Liver (tissue), 9 donors: ENCODE results near the gene PRR36. TPM values are rescaled to one million over a fixed set of nuclear protein-coding genes. Genes with fewer than 3 reads are reported as not detected.

Experiments
- DNase-seq: peaks from one replicate; pipeline ENCODE4 v3.0.0-alpha.2; 2017; ENCODE audit warnings: low spot score
- H3K27ac ChIP-seq, 2 donors: one replicate each; pipeline ENCODE4 v1.7.0; 2013; ENCODE audit warnings: inconsistent platforms in 2 of 2, low read length in 2 of 2, control low read depth in 1 of 2, low read depth in 1 of 2, mild to moderate bottlenecking in 1 of 2
- H3K27me3 ChIP-seq, 4 donors: one replicate each; pipeline versions ENCODE4 v1.6.1 to v1.7.0; 2013; ENCODE audit warnings: low read length in 3 of 4, inconsistent platforms in 1 of 4, mild to moderate bottlenecking in 1 of 4, moderate library complexity in 1 of 4; ENCODE audit not compliant: control insufficient read depth in 4 of 4, insufficient read depth in 4 of 4
- H3K36me3 ChIP-seq, 4 donors: one replicate each; pipeline versions ENCODE4 v1.6.1 to v1.7.0; 2013; ENCODE audit warnings: low read length in 3 of 4, mild to moderate bottlenecking in 3 of 4, low read depth in 1 of 4, moderate library complexity in 1 of 4; ENCODE audit not compliant: control insufficient read depth in 4 of 4, insufficient read depth in 3 of 4
- H3K4me1 ChIP-seq, 4 donors: one replicate each; pipeline versions ENCODE4 v1.6.1 to v1.7.0; 2013; ENCODE audit warnings: low read length in 3 of 4, mild to moderate bottlenecking in 3 of 4, moderate library complexity in 1 of 4; ENCODE audit not compliant: control insufficient read depth in 4 of 4, insufficient read depth in 4 of 4
- H3K4me3 ChIP-seq, 3 donors: one replicate each; pipeline versions ENCODE4 v1.6.1 to v1.7.0; 2013; ENCODE audit warnings: low read length in 3 of 3, control low read depth in 1 of 3, low read depth in 1 of 3, mild to moderate bottlenecking in 1 of 3
- H3K9ac ChIP-seq, 2 donors: one replicate each; pipeline ENCODE4 v1.7.0; 2013; ENCODE audit warnings: low read length in 2 of 2, mild to moderate bottlenecking in 2 of 2, moderate library complexity in 2 of 2, control low read depth in 1 of 2, low read depth in 1 of 2
- H3K9me3 ChIP-seq, 4 donors: one replicate each; pipeline versions ENCODE4 v1.6.1 to v1.7.0; 2013; ENCODE audit warnings: low read length in 3 of 4; ENCODE audit not compliant: control insufficient read depth in 4 of 4
- ATF3 ChIP-seq: IDR thresholded peaks from 2 replicates; pipeline ENCODE4 v1.6.1; 2016; ENCODE audit warnings: antibody characterized with exemption
- CTCF ChIP-seq: fragments of 150-350 bp; IDR thresholded peaks from 2 replicates; pipeline ENCODE4 v1.5.1; 2017; ENCODE audit warnings: improper control_type of control experiment, low read depth, low read length; ENCODE audit not compliant: missing input control
- EGR1 ChIP-seq, 2 donors: IDR thresholded peaks; 2 replicates each; pipeline ENCODE4 v1.6.1; 2016 to 2018; ENCODE audit warnings: antibody characterized with exemption in 2 of 2, low read depth in 2 of 2
- FOXA1 ChIP-seq: IDR thresholded peaks from 2 replicates; pipeline ENCODE4 v1.6.1; 2016; ENCODE audit warnings: antibody characterized with exemption
- FOXA2 ChIP-seq: IDR thresholded peaks from 2 replicates; pipeline ENCODE4 v1.6.1; 2016; ENCODE audit warnings: antibody characterized with exemption
- HNF4A ChIP-seq, 2 donors: conservative IDR thresholded peaks; 2 replicates each; pipeline ENCODE4 v1.6.1; 2016; ENCODE audit warnings: antibody characterized with exemption in 2 of 2, mild to moderate bottlenecking in 2 of 2
- HNF4G ChIP-seq: IDR thresholded peaks from 2 replicates; pipeline ENCODE4 v1.6.1; 2016; ENCODE audit warnings: antibody characterized with exemption
- JUND ChIP-seq, 2 donors: IDR thresholded peaks; 2 replicates each; pipeline ENCODE4 v1.6.1; 2016; ENCODE audit warnings: antibody characterized with exemption in 2 of 2
- MAX ChIP-seq: IDR thresholded peaks from 2 replicates; pipeline ENCODE4 v1.6.1; 2016; ENCODE audit warnings: antibody characterized with exemption
- NR2F2 ChIP-seq: IDR thresholded peaks from 2 replicates; pipeline ENCODE4 v1.6.1; 2016; ENCODE audit warnings: antibody characterized with exemption
- RAD21 ChIP-seq, 2 donors: IDR thresholded peaks; 2 replicates each; pipeline ENCODE4 v1.6.1; 2016; ENCODE audit warnings: antibody characterized with exemption in 2 of 2, mild to moderate bottlenecking in 2 of 2
- REST ChIP-seq: IDR thresholded peaks from 2 replicates; pipeline ENCODE4 v1.6.1; 2016; ENCODE audit warnings: antibody characterized with exemption, mild to moderate bottlenecking
- RXRA ChIP-seq, 2 donors: IDR thresholded peaks; 2 replicates each; pipeline ENCODE4 v1.6.1; 2017 to 2018; ENCODE audit warnings: antibody characterized with exemption in 2 of 2, mild to moderate bottlenecking in 1 of 2
- SP1 ChIP-seq: IDR thresholded peaks from 2 replicates; pipeline ENCODE4 v1.6.1; 2018; ENCODE audit warnings: antibody characterized with exemption, mild to moderate bottlenecking
- TAF1 ChIP-seq: conservative IDR thresholded peaks from 2 replicates; pipeline ENCODE4 v1.6.1; 2016; ENCODE audit warnings: antibody characterized with exemption, mild to moderate bottlenecking
- YY1 ChIP-seq: IDR thresholded peaks from 2 replicates; pipeline ENCODE4 v1.6.1; 2016; ENCODE audit warnings: antibody characterized with exemption, mild to moderate bottlenecking
- WGBS: extraction: QIAGEN DNeasy Blood & Tissue Kit; methylation state at CpG from one replicate; pipeline ENCODE4 v1.1.7; 2013; 5-methylcytosine and 5-hydroxymethylcytosine counted together
- polyA plus RNA-seq, 2 donors: library from polyadenylated mRNA; stranded (reverse) in 1 of 2; unstranded in 1 of 2; fragments of 200-250 nt in 1 of 2; fragments of >200 nt in 1 of 2; fragmentation: Nextera tagmentation in 1 of 2; extraction: Ambion mirVana in 1 of 2; gene quantifications; one replicate each; pipeline versions ENCODE4 v1.2.1 to v1.2.3, GENCODE V29; 2013 to 2015
- total RNA-seq, 2 donors: library from RNA; depleted of rRNA; stranded (reverse); fragments of >200 nt; gene quantifications; one replicate each; pipeline ENCODE4 v1.2.3, GENCODE V29; 2014
- TF ChIP-seq, protein P1 (sequence below): IDR thresholded peaks from 2 replicates; pipeline ENCODE4 v1.6.1; 2016; ENCODE audit warnings: antibody characterized with exemption
- donor health status: healthy.
- donor health status: healthy.
- donor health status: healthy.
- donor health status: healthy.
- donor health status: healthy.

Gene PRR36
- total and polyA plus RNA-seq, 4 donors: 0.02 to 0.03 TPM; not detected in 2

- TF ChIP-seq RXRA (IDR thresholded peaks at IDR 0.05) (no peak), ATF3 (no peak), CTCF (no peak), EGR1 (IDR thresholded peaks at IDR 0.05; ENCODE audit: low read depth in 2 of 2) (no peak), TAF1 (no peak), HNF4G (no peak), RAD21 (IDR thresholded peaks at IDR 0.05) (no peak)
These were observed 42.2 kb downstream of the PRR36 start (continued) for GRCh38 chr19:7832009-7832408.

DNA sequence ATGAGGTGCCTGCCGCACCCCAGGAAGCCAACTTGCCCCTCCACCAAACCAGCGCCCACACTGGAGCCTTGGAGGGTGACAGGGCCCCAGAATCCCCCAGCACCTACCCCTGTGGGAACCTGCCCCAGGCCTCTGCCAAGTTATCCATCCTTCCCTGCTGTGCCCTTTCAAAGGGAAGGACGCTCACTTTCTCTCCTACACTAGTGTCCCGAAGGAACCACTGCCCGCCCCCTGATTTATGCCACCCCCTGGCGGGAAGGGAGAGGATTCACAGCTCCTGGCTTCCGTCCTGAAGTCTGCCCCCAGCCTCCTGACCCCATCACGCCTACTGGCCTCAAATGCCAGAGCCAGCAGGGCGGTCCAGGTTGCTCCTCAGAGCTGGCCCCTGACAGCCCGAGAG lies 42.7 kb downstream of the PRR36 start:
- TF ChIP-seq RXRA (IDR thresholded peaks at IDR 0.05): no peak
- TF ChIP-seq, protein P1, sequence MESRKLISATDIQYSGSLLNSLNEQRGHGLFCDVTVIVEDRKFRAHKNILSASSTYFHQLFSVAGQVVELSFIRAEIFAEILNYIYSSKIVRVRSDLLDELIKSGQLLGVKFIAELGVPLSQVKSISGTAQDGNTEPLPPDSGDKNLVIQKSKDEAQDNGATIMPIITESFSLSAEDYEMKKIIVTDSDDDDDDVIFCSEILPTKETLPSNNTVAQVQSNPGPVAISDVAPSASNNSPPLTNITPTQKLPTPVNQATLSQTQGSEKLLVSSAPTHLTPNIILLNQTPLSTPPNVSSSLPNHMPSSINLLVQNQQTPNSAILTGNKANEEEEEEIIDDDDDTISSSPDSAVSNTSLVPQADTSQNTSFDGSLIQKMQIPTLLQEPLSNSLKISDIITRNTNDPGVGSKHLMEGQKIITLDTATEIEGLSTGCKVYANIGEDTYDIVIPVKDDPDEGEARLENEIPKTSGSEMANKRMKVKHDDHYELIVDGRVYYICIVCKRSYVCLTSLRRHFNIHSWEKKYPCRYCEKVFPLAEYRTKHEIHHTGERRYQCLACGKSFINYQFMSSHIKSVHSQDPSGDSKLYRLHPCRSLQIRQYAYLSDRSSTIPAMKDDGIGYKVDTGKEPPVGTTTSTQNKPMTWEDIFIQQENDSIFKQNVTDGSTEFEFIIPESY: no peak
- TF ChIP-seq FOXA1: no peak
- no peak for TF ChIP-seq ATF3
- TF ChIP-seq EGR1 (IDR thresholded peaks at IDR 0.05; ENCODE audit: low read depth in 2 of 2): no peak
- no peak for TF ChIP-seq YY1
- TF ChIP-seq HNF4G: no peak
- TF ChIP-seq NR2F2: no peak
- TF ChIP-seq TAF1: no peak
- no peak for TF ChIP-seq REST
- no peak for TF ChIP-seq MAX
- no peak for TF ChIP-seq CTCF
- TF ChIP-seq RAD21 (IDR thresholded peaks at IDR 0.05): no peak
- TF ChIP-seq FOXA2: no peak
- TF ChIP-seq HNF4A (conservative IDR thresholded peaks at IDR 0.05): no peak
- TF ChIP-seq JUND (IDR thresholded peaks at IDR 0.05): no peak
- no peak for TF ChIP-seq SP1
- no peaks in the 10 kb centered on the region for H3K9me3 ChIP-seq
- H3K27ac ChIP-seq: no peak overlapping the region
- 70% methylated on average over 10 of the region's 10 CpGs for WGBS
- DNase-seq: no peak
- peaks cover 3 to 13% (median 11%) of the 10 kb centered on the region in 4 donors for H3K4me1 ChIP-seq
- no peaks in the 10 kb centered on the region for H3K36me3 ChIP-seq
- H3K9ac ChIP-seq: no peak overlapping the region
- no peaks in the 10 kb centered on the region for H3K27me3 ChIP-seq
- H3K4me3 ChIP-seq: no peak overlapping the region
